Measurements from ENCODE around the gene UBR3.

UBR3 gene

DNA sequence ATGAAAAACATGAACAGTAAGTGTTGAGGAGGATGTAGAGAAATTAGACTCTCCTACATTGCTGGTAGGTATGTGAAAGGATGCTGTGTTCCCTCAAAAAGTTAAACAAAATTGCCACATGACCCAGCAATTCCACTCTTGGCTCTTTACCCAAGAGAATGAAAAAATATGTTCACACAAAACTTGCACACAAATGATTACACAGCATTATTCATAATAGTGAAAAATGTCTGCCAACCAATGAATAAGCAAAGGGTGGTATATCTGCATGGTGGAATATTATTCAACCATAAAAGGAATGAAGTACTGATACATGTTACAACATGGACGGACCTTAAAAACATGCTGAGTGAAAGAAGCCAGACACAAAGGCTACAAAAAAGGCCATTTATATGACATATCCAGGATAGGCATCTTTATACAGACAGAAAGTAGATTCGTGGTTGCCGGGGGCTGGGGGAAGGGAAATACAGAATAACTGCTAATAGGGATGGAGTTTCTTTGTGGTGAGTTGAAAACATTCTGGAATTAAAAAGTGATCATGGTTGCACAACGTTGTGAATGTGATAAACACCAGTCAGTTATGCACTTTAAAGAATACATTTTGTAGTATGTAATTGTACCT lies 265.3 kb downstream of the UBR3 start:
- no peak overlapping the region for H3K27ac Mint-ChIP-seq
- peaks cover 8% of the 10 kb centered on the region for H3K4me1 Mint-ChIP-seq
- no peaks in the 10 kb centered on the region for H3K27me3 Mint-ChIP-seq (ENCODE audit: low read depth)
- no peak for TF ChIP-seq CTCF (IDR thresholded peaks at IDR 0.05; ENCODE audit: unreplicated experiment in 3 of 3)
- no peak overlapping the region for H3K4me3 Mint-ChIP-seq
- no peaks in the 10 kb centered on the region for H3K36me3 Mint-ChIP-seq (ENCODE audit: low read depth)
- H3K9me3 Mint-ChIP-seq, result peaks cover 19% of the 10 kb centered on the region

GRCh38 chr2:170095380-170095779 lies 268.1 kb downstream of the UBR3 start:
- TF ChIP-seq CTCF (IDR thresholded peaks at IDR 0.05; ENCODE audit: unreplicated experiment in 3 of 3), result no peak
- Mint-ChIP-seq H3K36me3 (ENCODE audit: low read depth) (no peaks in the 10 kb centered on the region), H3K4me1 (no peaks in the 10 kb centered on the region), H3K9me3 (peaks cover 22% of the 10 kb centered on the region), H3K27ac (no peak overlapping the region), H3K4me3 (no peak overlapping the region), H3K27me3 (ENCODE audit: low read depth) (no peaks in the 10 kb centered on the region)

GRCh38 chr2:170098626-170099312 lies 271.5 kb downstream of the UBR3 start:
- peaks cover 8% of the 10 kb centered on the region for H3K9me3 Mint-ChIP-seq
- no peak overlapping the region for H3K4me3 Mint-ChIP-seq
- no peak overlapping the region for H3K27ac Mint-ChIP-seq
- H3K36me3 Mint-ChIP-seq (ENCODE audit: low read depth), result no peaks in the 10 kb centered on the region
- TF ChIP-seq CTCF (IDR thresholded peaks at IDR 0.05; ENCODE audit: unreplicated experiment in 3 of 3), result no peak
- no peaks in the 10 kb centered on the region for H3K27me3 Mint-ChIP-seq (ENCODE audit: low read depth)
- no peaks in the 10 kb centered on the region for H3K4me1 Mint-ChIP-seq

DNA sequence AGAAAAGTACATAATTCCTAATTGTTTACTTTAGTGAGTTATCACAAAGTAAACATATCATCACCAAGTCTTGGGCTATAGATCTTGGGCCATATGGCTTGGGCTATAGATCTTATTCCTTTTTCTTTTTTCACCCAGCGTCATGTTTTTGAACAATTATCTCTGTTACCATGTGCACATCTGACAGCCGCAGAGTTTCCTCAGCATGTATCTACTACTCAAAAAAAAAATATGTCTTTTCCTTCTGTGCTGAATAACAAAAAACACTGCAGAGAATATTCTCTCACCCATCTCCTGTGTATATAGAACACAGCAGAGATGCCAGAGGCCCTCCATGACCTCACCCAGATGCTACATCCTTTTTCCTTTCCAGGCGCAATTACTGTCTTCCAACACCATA lies 274.5 kb downstream of the UBR3 start:
- peaks cover 5% of the 10 kb centered on the region for H3K9me3 Mint-ChIP-seq
- no peaks in the 10 kb centered on the region for H3K36me3 Mint-ChIP-seq (ENCODE audit: low read depth)

GRCh38 chr2:170106102-170106840 lies 279.0 kb downstream of the UBR3 start:
- peak overlapping the region in 1 of 3 experiments; percentile 7 for H3K27ac Mint-ChIP-seq
- H3K4me1 Mint-ChIP-seq, result peaks cover 8% of the 10 kb centered on the region
- TF ChIP-seq CTCF (IDR thresholded peaks at IDR 0.05; ENCODE audit: unreplicated experiment in 3 of 3), result no peak
- H3K9me3 Mint-ChIP-seq, result no peaks in the 10 kb centered on the region
- no peaks in the 10 kb centered on the region for H3K36me3 Mint-ChIP-seq (ENCODE audit: low read depth)
- no peak overlapping the region for H3K4me3 Mint-ChIP-seq
- peaks cover 4% of the 10 kb centered on the region for H3K27me3 Mint-ChIP-seq (ENCODE audit: low read depth)

More for the DNA sequence above, 274.5 kb downstream of the UBR3 start:
- TF ChIP-seq CTCF (IDR thresholded peaks at IDR 0.05; ENCODE audit: unreplicated experiment in 3 of 3), result no peak
- Mint-ChIP-seq H3K4me3 (no peak overlapping the region), H3K27me3 (ENCODE audit: low read depth) (no peaks in the 10 kb centered on the region), H3K27ac (no peak overlapping the region), H3K4me1 (peaks cover 8% of the 10 kb centered on the region)
